Activated CD4-positive, alpha-beta T cell treated with anti-CD3 and anti-CD28 coated beads, Interleukin-2, amount 50 U/mL, for 16 hours (primary cell): Measurements from ENCODE around the gene MEIS2.

Experiments used
- DNase-seq: peaks from one replicate; pipeline ENCODE4 v3.0.0-alpha.2; 2020

The MEIS2 gene

DNA sequence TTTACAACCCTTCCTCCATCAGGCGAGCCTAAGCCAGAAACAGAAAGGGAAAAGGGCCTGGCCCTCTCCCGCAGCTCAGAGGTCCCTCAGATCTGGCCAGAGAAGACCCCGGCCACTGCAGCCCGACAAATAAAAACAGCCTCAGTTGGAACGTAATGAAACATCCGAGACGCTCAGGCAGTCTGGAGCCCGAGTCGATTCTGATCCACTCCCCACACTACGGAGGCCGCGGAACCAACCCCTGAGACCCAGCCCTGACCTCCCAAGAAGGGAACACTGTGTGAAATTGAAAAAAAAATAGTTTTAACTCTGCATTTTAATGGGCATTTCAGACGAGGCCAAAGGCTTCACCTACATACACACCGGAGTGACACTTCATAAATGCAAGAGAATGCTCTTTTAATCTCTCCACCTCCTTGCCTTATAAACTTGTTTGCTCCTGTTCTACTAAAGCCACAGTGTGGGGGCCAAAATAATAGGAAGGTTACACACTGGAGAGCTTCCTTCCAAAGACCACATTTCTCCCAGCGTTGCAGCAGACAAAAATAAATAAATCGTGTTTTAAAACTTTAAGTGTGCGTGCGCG, 3.7 kb downstream of the MEIS2 start:
- DNase-seq, result no peak

DNA sequence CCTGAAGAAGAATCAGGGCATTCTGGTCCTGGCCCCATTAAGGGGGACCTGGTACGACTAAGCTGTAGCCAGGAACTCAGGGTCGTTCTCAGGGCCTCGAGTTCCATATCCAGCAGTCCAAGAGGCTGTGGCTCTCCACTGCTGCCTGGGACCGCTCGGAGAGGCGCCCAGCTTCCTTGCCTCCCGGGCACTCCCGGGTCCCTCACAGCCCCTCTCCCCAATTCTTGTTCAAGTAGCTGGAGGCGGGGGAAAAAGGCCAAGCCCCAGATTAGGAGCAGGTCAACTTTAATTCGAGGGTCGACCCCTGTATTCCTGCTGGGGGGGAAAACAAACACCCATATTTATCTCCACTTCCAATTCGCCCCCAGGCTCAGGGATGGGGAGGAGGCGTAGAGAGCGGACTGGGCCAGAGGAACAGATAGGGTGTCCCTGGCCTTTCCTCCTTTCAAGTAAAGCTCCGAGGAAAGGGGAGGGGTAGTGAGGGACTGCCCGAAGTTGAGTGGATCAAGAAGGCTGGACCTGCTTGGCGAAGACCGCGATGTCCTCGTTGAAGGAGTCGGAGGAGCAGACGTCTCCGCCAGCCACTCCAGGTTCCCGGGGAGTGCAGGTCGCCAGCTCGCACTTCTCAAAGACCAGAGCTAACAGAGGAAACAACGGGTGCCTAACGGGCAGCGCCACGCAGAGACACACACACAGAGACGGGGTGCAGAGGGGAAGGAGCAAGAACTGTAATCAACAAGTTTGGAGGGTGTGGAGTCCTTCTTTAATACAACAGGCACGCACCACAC, 4.4 kb downstream of the MEIS2 start:
- no peak for DNase-seq

DNA sequence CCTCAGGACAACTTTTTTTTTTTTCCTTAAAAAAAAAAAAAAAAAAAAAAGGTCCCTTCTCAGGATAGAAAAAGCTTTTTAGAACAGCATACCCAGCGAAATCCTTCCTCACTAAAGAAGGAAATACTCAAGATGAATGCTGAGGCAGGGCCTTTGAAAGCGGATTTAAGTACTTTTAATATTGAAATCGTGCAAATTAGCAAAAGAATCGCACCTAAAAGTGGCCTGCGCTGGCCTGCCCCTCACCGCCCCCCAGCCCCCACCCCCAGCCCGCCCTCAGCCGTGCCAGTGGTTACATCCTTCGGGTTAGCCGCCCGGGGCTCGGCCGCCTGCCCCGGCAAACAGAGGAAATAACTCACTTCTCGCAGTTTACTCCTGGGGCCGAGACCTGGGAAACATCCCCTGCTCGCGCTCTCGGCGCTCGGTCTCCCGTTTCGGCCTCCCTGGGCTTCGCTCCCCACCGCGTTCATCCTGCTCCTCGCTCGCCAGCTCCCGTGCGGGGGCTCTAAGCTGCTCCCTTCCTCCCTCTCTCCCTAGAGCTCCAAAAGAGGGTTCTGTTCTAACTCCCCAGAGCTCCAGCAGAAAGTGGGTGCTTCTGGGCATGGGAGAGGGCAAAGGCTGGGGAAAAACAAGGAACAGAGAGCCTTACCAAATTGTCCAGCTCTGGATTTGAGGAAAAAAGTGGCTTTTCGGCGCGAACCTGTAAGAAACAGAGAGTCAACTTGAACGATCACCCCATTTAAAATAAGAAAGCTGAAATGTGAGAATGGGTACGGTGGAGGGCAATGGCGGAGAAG, 5.2 kb downstream of the MEIS2 start:
- no peak for DNase-seq

DNA sequence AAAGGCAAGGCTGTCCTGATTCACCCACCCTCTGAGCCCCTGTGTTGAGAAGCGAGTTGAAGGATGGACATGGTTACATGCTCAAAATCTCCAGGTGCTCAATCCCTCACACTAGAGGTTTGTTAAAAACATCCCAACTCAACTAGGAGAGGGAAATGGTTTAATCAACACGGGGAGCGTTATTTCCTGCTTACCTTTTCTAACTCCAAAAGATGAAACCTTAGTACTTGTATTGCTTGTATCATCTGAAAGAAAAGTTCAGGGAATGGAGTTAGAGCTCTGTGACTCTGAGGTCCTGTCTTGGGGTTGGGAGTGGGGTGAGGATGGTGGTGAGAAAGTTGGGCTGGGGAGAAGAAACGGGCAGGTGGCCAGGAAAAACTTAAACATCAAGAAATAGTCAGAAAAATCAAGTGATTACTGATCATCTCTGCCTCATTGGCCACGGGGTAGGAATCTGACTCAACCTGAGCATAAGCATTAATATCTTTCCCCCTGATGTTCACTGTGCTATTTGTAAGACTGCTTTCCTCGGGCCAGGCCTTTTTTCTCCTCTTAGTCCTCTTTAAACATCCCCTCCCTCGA, 5.9 kb downstream of the MEIS2 start:
- no peak for DNase-seq

DNA sequence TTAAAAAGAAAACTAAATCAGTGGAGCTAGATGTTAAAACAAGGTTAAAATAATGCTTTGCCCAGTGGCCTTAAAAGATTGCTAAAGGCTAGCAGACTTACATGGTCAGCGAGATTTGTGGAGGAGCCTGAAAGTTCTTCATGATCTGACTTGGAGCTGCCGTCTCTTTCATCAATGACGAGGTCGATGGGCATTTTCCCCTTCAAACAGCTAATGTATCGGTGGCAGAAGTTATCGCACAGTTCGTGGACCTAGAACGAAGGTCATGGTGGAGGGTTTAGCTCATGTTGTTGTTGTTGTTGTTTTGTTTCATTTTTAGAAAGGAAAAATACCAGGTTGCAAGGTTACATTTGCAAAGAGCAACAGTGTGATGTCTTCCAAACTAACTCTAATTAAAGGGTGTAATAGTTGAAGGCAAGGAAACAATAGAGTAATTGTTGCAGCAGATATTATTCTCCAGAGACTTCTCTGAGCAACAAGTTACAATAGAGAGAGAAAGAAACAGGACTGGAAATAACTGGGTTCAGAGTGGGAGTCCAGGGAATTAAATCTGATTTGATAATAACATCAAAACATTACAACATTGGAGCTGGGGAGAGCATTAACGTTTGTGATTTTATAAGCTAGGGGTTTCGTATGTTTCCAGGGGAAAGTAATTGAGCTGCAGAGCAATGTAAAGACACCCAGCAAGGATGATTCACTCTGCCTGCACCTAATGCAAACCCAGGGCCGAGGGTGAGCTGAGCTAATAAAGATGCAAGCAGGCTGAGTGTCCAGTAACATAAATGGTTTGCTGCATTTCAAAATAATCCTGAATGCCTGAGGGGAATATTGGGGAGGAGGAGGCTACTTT, 6.6 kb downstream of the MEIS2 start:
- no peak for DNase-seq

DNA sequence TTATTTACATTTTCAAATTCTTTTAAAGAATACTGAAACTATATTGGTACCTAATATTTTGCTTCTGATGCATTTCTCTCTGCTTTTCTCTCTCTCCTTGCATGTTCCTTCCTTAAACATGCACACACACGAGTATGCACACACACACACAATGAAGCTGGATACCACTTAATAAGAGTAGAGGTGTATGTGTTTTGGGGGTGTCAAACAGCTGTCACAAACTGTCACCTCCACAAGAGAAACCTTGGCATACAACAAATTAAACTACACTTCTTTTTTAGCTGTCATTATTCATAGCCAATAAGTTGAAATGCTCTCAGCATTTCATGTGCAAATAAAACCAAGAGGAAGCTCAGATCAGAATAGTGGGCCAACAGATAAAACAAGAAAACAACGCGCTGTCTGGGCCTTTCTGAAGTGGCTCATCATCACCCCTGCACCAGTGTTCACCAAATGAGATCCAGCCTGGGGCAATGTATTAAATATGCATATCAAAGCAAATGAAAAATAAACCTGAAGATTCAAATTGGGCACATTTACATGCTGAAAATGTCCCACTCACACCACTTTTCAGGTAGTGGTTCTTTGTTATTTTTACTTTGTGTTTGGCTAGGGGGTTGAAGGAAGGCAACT, 9.7 kb downstream of the MEIS2 start:
- DNase-seq, result no peak

DNA sequence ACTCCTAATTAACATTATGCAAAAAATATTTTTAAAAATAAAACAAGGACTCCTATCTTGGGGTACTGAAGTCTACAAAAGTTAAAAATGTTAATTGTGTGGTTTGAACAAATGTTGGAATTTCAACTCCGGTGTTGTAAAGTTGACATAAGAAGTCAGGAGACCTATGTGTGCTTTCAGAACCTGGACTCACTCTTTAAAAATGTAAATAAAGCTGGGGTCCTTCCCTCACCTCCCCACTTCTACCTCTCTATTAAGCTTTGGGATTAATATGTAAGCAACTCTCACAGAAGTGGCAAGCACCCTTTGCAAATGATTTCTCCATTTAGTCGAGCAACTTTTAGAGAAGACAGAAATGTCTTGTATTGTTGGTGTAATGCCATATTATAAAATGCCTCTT, 11.9 kb downstream of the MEIS2 start:
- no peak for DNase-seq

DNA sequence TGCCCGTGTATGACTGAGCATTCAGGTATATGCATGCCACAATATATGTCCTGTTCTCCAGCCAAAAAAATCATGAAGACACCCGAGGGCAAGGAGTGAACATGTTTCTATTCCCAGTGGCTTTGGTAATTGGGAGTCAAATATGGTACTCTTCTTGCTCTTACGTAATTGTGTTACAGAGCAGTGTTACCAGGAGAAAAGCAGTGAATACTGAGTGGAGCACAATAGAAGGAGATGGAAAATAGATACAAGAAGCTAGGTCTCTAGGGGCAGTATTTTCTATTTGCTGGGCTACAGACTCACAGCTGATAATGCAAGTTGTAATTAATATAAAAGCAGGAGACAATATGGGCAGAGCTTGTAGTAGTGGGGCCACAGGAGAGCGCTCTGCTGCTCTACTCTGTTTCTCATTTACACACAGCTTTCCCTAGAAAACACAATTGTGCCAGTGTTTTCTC, 13.2 kb downstream of the MEIS2 start:
- DNase-seq, result no peak

DNA sequence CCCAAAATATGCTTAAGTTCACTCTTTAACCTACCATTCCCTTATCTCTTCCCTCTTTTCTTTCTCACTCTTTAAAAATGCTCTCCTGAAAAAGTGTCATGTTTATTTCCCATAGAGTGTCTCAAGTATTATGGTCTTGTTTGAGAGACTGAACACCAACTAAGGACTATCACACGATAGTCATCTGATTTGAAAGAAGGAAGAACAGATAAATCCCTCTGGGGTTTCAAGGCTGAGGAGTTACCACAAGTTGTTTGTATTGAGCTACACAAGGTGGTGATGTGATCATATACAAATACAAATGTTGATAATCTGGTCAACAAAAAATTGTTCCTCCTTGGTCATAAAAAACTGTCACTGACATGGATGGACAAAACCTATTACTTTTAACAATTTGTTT, 13.8 kb downstream of the MEIS2 start:
- no peak for DNase-seq

DNA sequence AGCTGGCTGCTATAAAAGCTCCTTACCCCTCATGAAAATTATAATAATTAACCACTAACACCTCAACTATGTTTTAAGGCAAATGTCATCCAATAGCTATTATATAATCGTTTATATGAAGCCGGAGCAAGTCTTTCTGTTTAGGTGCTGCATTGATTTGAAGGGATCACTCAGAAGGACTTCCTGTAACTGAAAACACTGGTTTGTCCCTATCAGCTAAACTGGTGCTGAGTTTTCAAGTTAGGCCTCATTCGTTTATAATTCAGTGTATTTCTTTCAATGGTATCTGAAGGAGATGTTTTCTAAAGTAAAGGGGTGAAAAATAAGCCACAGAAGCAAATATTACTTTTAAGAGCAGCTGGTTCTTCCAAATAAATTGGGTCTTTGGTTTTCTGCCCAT, 14.2 kb downstream of the MEIS2 start:
- no peak for DNase-seq

DNA sequence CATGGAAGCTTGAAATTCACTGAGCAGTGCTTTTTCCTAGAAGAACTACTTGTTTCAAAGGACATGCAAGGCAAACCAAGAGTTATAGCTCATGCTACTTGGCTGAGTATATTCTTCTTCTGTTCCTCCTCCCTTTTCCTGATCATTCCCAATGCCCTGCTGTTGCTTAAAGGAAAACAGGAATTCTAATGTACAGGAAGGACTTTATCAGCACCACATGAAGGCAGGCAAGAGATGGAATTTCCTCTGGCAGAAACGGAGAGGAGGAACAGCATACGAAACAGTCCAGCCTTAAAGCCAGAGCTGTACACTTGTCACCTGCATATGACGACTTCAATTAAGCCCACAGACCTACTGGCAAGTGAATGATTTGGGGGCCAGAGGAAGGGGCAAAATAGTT, 15.7 kb downstream of the MEIS2 start:
- DNase-seq, result no peak

DNA sequence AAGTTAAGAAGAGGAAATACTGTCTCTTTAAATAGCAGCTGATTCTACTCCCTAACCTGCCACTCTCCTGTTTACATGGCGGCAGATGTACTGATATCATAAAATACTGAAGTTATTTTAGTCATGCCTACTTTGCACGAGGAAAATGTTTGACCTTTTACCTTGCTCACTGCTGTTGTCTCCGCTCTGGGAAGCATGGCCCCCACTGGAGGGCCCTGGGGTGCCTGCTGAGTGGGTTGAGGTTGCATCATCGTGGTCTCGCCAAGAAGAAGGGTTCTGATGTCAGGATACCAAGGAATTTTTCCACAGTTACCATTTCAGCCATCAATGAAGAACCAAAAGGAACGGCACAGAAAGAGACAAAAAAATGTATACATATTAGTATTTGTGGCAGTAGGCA, 16.7 kb downstream of the MEIS2 start:
- no peak for DNase-seq

DNA sequence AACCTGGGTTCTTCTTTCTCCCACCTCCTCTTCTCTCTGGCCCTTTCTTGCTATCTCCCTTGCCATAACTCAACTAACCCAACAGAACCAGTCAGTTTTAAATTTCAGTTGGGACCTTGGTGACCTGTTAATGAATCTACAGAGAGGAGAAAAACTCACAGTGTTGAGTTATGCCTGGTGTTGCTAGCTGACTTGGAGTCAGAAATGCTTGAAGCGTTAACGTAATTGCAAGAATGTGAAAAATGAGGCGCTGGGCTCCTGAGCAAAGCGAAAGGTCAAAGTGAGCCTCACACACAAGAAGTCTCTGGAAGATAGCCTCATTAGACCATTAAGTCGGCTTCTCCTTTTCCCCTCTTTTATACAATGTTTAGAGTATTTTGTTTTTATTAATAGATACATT, 18.4 kb downstream of the MEIS2 start:
- DNase-seq, result no peak

DNA sequence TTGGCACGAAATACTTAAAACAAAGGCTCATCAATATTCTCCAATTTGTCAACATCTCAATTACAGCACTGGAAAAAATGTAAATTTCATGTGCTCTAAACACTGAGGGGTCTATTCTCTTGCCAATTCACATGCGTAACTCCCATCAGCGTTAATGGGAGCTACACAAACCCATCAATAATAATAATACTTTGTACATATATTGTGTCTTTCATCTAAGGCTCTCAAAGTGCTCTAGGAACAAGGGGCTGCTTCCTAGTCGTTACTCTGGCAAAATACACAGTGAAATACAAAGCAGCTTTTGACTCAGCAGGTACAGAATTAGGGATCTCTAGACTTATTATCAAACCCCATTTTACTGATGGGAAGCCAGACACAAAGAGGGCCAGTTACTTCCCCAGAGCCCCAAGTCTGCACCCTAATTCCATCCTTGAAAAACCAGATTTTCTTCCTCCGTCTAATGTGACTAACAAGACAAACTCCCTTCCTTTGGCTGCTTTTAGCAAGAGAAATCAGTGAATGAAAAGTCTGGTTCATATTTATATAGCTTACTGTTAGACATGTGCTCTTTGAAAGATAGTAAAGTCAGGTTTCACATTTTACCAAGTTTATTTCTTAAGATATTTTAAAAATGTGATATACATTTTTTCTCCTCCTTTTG, 20.0 kb downstream of the MEIS2 start:
- no peak for DNase-seq

DNA sequence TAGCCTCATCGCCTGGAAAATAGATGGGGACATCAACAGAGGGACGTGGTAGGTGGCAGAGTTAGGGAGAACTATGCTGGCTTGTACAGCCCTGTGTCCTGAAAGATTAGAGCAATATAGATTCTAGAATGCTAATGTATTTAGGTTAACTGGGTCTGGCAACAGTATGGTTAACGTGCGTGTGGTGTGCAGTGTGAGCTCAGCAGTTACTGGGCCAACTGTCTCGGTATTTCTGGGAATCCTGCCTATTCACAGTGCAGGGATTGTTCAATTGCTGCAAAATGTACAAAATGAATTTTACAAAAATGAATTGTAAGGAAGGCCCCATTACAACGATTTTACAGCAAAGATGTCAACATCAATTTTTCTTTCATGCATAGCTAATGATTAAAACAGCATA, 20.6 kb downstream of the MEIS2 start:
- no peak for DNase-seq

DNA sequence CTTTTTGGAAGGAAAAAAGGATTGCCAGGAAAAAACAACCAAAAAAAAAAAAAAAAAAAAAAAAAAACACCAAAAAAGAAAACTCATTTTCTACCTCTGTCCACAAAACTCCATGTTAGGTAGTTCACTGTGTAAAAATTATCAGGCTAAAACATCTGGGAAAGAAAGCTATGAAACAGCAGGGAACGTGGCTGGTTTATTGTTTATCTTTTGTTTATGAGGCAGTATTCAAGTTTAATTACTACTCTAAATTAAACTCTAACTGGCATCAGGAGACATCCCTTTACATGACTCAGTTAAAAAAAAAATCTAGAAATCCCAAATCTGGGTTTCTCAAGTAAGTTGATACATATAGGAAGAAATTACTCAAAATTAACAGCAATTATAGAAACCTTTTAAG, 21.8 kb downstream of the MEIS2 start:
- DNase-seq, result no peak

DNA sequence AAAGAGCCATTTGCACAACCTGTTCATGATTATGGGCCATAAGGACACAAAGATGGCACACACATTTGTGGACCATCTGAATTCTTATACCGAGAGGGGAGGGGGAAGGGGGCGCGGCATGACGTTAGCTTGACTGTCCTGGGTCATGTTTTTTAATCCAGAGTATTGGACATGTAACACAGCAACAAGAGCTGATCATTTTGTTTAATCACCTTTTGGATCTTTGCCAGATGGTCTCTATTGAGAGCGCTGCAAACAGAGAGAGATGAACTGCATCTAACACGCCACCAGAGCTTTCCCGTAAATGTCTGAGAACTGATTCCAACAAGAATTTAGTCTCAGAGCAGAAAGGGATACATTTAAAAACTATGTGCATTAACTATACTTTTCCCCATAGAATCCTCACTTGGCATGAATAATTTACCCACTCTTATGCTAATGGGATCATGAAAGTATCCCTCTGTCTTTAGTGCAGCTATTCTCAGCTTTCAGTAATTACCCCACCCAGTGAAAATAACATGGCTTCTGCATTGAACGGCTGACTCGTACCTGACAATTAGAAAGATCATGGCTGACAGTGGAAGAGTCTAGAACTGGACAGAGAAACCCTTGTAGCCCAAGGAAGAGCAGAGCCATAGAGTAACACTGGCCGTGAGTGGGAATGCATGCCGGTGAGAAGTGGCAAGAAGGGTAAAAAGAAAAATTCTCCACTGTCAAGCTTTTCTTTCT, 22.6 kb downstream of the MEIS2 start:
- no peak for DNase-seq

DNA sequence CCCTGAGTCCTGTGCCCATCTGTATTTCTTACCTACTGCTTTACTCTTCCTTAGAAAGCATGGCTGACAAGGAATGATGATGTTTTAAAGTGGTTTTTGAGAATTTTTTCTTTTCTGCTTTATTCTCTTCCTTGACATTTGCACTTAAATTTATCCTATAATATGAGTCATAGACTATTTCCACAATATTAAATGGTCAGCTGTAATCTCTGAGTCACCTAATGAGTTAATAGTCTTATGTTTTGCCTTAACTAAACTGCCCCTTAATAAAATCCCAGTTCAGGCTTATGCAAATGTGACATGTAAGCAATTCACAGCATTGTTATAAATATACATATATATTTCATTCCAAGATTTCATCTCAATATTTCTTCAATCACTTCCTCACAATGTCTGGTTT, 23.8 kb downstream of the MEIS2 start:
- DNase-seq, result no peak

DNA sequence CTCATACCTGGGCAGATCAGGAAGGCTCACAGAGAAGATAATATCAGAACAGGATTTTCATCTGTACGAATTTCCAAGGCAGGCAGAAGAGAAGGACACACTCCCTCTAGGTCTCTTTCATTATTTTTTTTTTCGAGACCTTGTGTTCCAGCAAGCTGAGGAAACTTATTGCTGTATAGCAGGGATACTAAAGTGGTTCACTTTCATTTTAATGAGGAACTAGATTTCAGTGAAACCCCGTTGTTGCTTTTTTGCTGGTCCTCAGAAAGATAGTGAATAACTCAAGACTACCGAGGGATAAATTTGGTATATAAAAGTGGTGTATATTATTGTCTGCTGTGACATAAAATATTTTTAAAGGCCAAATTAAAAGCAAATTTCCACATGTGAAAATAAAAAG, 24.6 kb downstream of the MEIS2 start:
- no peak for DNase-seq

DNA sequence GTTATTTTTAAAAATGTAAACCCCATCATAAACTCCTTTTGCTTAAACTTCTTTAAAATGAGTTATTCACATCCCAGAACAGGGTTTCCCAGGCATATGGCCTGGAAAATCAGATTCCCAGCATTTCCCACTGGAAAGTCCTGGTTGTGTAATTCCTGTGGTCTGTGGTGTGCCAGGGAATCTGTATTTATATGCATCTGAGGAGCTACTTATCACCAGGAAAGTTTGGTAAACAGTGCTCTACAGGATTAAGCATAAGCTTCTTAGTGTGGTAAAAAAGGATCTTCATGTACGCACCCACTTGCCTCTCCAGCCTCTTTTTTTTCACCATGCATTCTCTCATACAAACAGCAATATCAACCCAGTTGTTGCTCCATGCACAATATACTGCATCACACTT, 28.2 kb downstream of the MEIS2 start:
- no peak for DNase-seq

DNA sequence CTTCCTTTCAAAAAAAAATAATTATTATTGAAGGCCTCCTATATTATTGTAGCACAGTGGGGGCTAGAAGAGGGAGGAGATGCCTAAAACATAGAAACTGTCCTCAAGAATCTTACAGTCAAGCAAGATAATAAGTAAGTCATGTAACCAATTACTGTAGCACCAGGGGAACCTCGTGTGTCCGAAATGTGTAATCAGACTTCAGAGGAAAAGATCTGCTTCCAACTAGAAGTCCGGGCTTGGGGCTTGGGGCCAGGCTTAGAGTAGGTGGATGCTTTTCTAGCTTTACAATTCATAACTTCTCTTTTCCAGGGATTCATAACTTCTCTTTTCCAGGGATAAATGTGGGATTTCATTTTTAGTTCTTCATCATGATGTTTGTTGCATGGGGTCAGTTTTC, 29.2 kb downstream of the MEIS2 start:
- no peak for DNase-seq
